IgD-negative memory B cell (primary cell): Measurements from ENCODE around the gene PLA2G4B. TPM values are rescaled to one million over a fixed set of nuclear protein-coding genes. Genes with fewer than 3 reads are reported as not detected.

Source experiments
- H3K27ac Mint-ChIP-seq, 3 donors: one replicate each; pipeline ENCODE4 v1.8.0; 2020 to 2022; ENCODE audit warnings: mild to moderate bottlenecking in 3 of 3, mixed read lengths in 3 of 3, moderate library complexity in 1 of 3
- H3K27me3 Mint-ChIP-seq: one replicate; pipeline ENCODE4 v1.8.0; 2021; ENCODE audit warnings: mixed read lengths
- H3K36me3 Mint-ChIP-seq: one replicate; pipeline ENCODE4 v1.8.0; 2020; ENCODE audit warnings: mild to moderate bottlenecking, mixed read lengths
- H3K4me1 Mint-ChIP-seq, 3 donors: one replicate each; pipeline ENCODE4 v1.8.0; 2020 to 2022; ENCODE audit warnings: mixed read lengths in 3 of 3, mild to moderate bottlenecking in 1 of 3
- H3K4me3 Mint-ChIP-seq, 4 donors: one replicate each; pipeline ENCODE4 v1.8.0; 2020 to 2022; ENCODE audit warnings: mild to moderate bottlenecking in 4 of 4, mixed read lengths in 4 of 4, moderate library complexity in 3 of 4
- H3K9me3 Mint-ChIP-seq, 3 donors: one replicate each; pipeline ENCODE4 v1.8.0; 2020 to 2021; ENCODE audit warnings: mixed read lengths in 3 of 3, mild to moderate bottlenecking in 1 of 3
- polyA plus RNA-seq: library from polyadenylated mRNA; unstranded; fragments of 300-500 nt; fragmentation: Illumina TruSeq; gene quantifications from one replicate; pipeline ENCODE4 v1.2.3, GENCODE V29; 2021

PLA2G4B gene
- polyA plus RNA-seq: 1.3 TPM

- H3K36me3 Mint-ChIP-seq: peaks cover 3% of the 10 kb centered on the region
- no peaks in the 10 kb centered on the region for H3K27me3 Mint-ChIP-seq
- H3K4me3 Mint-ChIP-seq: peak within 1 kb of the TSS in 1 of 4 donors; percentile 23
- peaks cover 0 to 2% (median 0%) of the 10 kb centered on the region in 3 donors for H3K4me1 Mint-ChIP-seq
- no peak within 1 kb of the TSS for H3K27ac Mint-ChIP-seq
- H3K9me3 Mint-ChIP-seq: no peaks in the 10 kb centered on the region
Measured at GRCh38 chr15:41838400-41838897, at the start of gene PLA2G4B. Gene PLA2G4B (plus strand): TSS chr15:41838847. CDS start chr15:41838914, 67 bp downstream.

- H3K36me3 Mint-ChIP-seq: peaks cover 5% of the 10 kb centered on the region
- H3K4me1 Mint-ChIP-seq: peaks cover 11 to 17% (median 11%) of the 10 kb centered on the region in 3 donors
- H3K4me3 Mint-ChIP-seq: peak overlapping the region in 1 of 4 donors; percentile 41
- peaks cover 2% of the 10 kb centered on the region for H3K27me3 Mint-ChIP-seq
- H3K27ac Mint-ChIP-seq: no peak overlapping the region
- no peaks in the 10 kb centered on the region for H3K9me3 Mint-ChIP-seq
Measured at GRCh38 chr15:41789236-41789635, 49.4 kb upstream of the PLA2G4B start.

GRCh38 chr15:41789662-41790061, 49.0 kb upstream of the PLA2G4B start:
- Mint-ChIP-seq H3K4me1 (peaks cover 11 to 17% (median 14%) of the 10 kb centered on the region in 3 donors), H3K27ac (no peak overlapping the region), H3K4me3 (peak overlapping the region in 1 of 4 donors; percentile 41), H3K9me3 (no peaks in the 10 kb centered on the region), H3K36me3 (peaks cover 5% of the 10 kb centered on the region), H3K27me3 (peaks cover 2% of the 10 kb centered on the region)

- Mint-ChIP-seq H3K27ac (no peak overlapping the region), H3K9me3 (no peaks in the 10 kb centered on the region)
Measured at GRCh38 chr15:41790169-41790568, 48.5 kb upstream of the PLA2G4B start.

GRCh38 chr15:41790756-41791546, 47.7 kb upstream of the PLA2G4B start:
- peaks cover 14 to 22% (median 17%) of the 10 kb centered on the region in 3 donors for H3K4me1 Mint-ChIP-seq
- no peaks in the 10 kb centered on the region for H3K9me3 Mint-ChIP-seq
- H3K4me3 Mint-ChIP-seq: no peak overlapping the region
- H3K27ac Mint-ChIP-seq: peak overlapping the region in 1 of 3 donors; percentile 63
- peaks cover 4% of the 10 kb centered on the region for H3K36me3 Mint-ChIP-seq
- peaks cover 2% of the 10 kb centered on the region for H3K27me3 Mint-ChIP-seq

More at GRCh38 chr15:41790169-41790568, 48.5 kb upstream of the PLA2G4B start:
- peaks cover 2% of the 10 kb centered on the region for H3K27me3 Mint-ChIP-seq
- H3K4me3 Mint-ChIP-seq: no peak overlapping the region
- peaks cover 5% of the 10 kb centered on the region for H3K36me3 Mint-ChIP-seq
- H3K4me1 Mint-ChIP-seq: peaks cover 12 to 18% (median 17%) of the 10 kb centered on the region in 3 donors

- H3K4me1 Mint-ChIP-seq: peaks cover 16 to 24% (median 17%) of the 10 kb centered on the region in 3 donors
- peaks cover 2% of the 10 kb centered on the region for H3K27me3 Mint-ChIP-seq
- peaks cover 4% of the 10 kb centered on the region for H3K36me3 Mint-ChIP-seq
- H3K4me3 Mint-ChIP-seq: peak overlapping the region in 1 of 4 donors; percentile 39
- peak overlapping the region in 1 of 3 donors; percentile 63 for H3K27ac Mint-ChIP-seq
- no peaks in the 10 kb centered on the region for H3K9me3 Mint-ChIP-seq
Measured at GRCh38 chr15:41791547-41791937, 47.1 kb upstream of the PLA2G4B start.

GRCh38 chr15:41792000-41792637, 46.5 kb upstream of the PLA2G4B start:
- Mint-ChIP-seq H3K4me1 (peaks cover 16 to 27% (median 17%) of the 10 kb centered on the region in 3 donors), H3K4me3 (no peak overlapping the region), H3K27me3 (peaks cover 2% of the 10 kb centered on the region), H3K9me3 (no peaks in the 10 kb centered on the region), H3K36me3 (peaks cover 4% of the 10 kb centered on the region), H3K27ac (no peak overlapping the region)

GRCh38 chr15:41794081-41794480, 44.6 kb upstream of the PLA2G4B start:
- Mint-ChIP-seq H3K4me1 (peaks cover 10 to 21% (median 12%) of the 10 kb centered on the region in 3 donors), H3K4me3 (no peak overlapping the region), H3K9me3 (no peaks in the 10 kb centered on the region), H3K36me3 (peaks cover 3% of the 10 kb centered on the region), H3K27ac (no peak overlapping the region), H3K27me3 (no peaks in the 10 kb centered on the region)

GRCh38 chr15:41795996-41796856, 42.4 kb upstream of the PLA2G4B start:
- Mint-ChIP-seq H3K36me3 (peaks cover 7% of the 10 kb centered on the region), H3K27ac (peak overlapping the region in 1 of 3 donors; percentile 67), H3K27me3 (no peaks in the 10 kb centered on the region), H3K4me3 (no peak overlapping the region), H3K9me3 (no peaks in the 10 kb centered on the region), H3K4me1 (peaks cover 5 to 18% (median 7%) of the 10 kb centered on the region in 3 donors)

GRCh38 chr15:41797201-41797944, 41.3 kb upstream of the PLA2G4B start:
- peak overlapping the region in 1 of 3 donors; percentile 81 for H3K27ac Mint-ChIP-seq
- peaks cover 2 to 16% (median 5%) of the 10 kb centered on the region in 3 donors for H3K4me1 Mint-ChIP-seq
- H3K36me3 Mint-ChIP-seq: peaks cover 7% of the 10 kb centered on the region

GRCh38 chr15:41798607-41799487, 39.8 kb upstream of the PLA2G4B start:
- peak overlapping the region in 2 of 3 donors; percentile 70 to 71 for H3K27ac Mint-ChIP-seq
- no peak overlapping the region for H3K4me3 Mint-ChIP-seq

More at GRCh38 chr15:41797201-41797944, 41.3 kb upstream of the PLA2G4B start:
- Mint-ChIP-seq H3K27me3 (no peaks in the 10 kb centered on the region), H3K9me3 (no peaks in the 10 kb centered on the region), H3K4me3 (no peak overlapping the region)

GRCh38 chr15:41799488-41799805, 39.2 kb upstream of the PLA2G4B start:
- no peak overlapping the region for H3K4me3 Mint-ChIP-seq
- H3K27me3 Mint-ChIP-seq: no peaks in the 10 kb centered on the region
- H3K9me3 Mint-ChIP-seq: no peaks in the 10 kb centered on the region
- H3K4me1 Mint-ChIP-seq: peaks cover 0 to 15% (median 5%) of the 10 kb centered on the region in 3 donors
- H3K27ac Mint-ChIP-seq: peak overlapping the region in 1 of 3 donors; percentile 70
- peaks cover 7% of the 10 kb centered on the region for H3K36me3 Mint-ChIP-seq

More at GRCh38 chr15:41798607-41799487, 39.8 kb upstream of the PLA2G4B start:
- H3K36me3 Mint-ChIP-seq: peaks cover 7% of the 10 kb centered on the region
- no peaks in the 10 kb centered on the region for H3K27me3 Mint-ChIP-seq
- no peaks in the 10 kb centered on the region for H3K9me3 Mint-ChIP-seq
- peaks cover 0 to 16% (median 5%) of the 10 kb centered on the region in 3 donors for H3K4me1 Mint-ChIP-seq

GRCh38 chr15:41801185-41801584, 37.5 kb upstream of the PLA2G4B start:
- no peak overlapping the region for H3K4me3 Mint-ChIP-seq
- H3K9me3 Mint-ChIP-seq: no peaks in the 10 kb centered on the region
- H3K27ac Mint-ChIP-seq: no peak overlapping the region
- peaks cover 7% of the 10 kb centered on the region for H3K36me3 Mint-ChIP-seq
- peaks cover 0 to 3% (median 2%) of the 10 kb centered on the region in 3 donors for H3K4me1 Mint-ChIP-seq
- no peaks in the 10 kb centered on the region for H3K27me3 Mint-ChIP-seq
